Heart left ventricle (tissue), 16 donors: ENCODE measurements around the gene MVB12B. TPM values are rescaled to one million over a fixed set of nuclear protein-coding genes. Genes with fewer than 3 reads are reported as not detected.
A peak's percentile ranks its signal among the peaks of the same experiment; 100 is the strongest.

ENCODE experiments used
- ATAC-seq, 4 donors: fragments of 200-7000 bp; cut with Tn5 transposase; one replicate each; pipeline ENCODE4 v1.9.1; 2020 to 2022; ENCODE audit warnings: moderate library complexity in 4 of 4, mild to moderate bottlenecking in 3 of 4, moderate number of reproducible peaks in 1 of 4
- DNase-seq, 5 donors: peaks; one replicate each; pipeline ENCODE4 v3.0.0-alpha.2; 2020
- H3K27ac ChIP-seq, 12 donors: fragments of 200-600 bp; sonication (generic) in 4 of 12; one replicate each; pipeline versions ENCODE4 v1.5.0 to v1.8.0; 2016 to 2022; ENCODE audit warnings: mild to moderate bottlenecking in 2 of 12
- H3K27me3 ChIP-seq, 9 donors: fragments of 200-600 bp; sonication (generic) in 2 of 9; one replicate each; pipeline versions ENCODE4 v1.5.1 to v1.8.0; 2016 to 2022; ENCODE audit warnings: mild to moderate bottlenecking in 3 of 9
- H3K36me3 ChIP-seq, 9 donors: fragments of 200-600 bp; sonication (generic) in 2 of 9; one replicate each; pipeline versions ENCODE4 v1.5.0 to v1.8.0; 2018 to 2022; ENCODE audit warnings: mild to moderate bottlenecking in 2 of 9
- H3K4me1 ChIP-seq, 12 donors: fragments of 200-600 bp; sonication (generic) in 4 of 12; one replicate each; pipeline versions ENCODE4 v1.5.0 to v1.8.0; 2016 to 2022; ENCODE audit warnings: mild to moderate bottlenecking in 3 of 12
- H3K4me3 ChIP-seq, 12 donors: fragments of 200-600 bp; sonication (generic) in 4 of 12; one replicate each; pipeline versions ENCODE4 v1.5.0 to v1.8.0; 2017 to 2022; ENCODE audit warnings: mild to moderate bottlenecking in 9 of 12, moderate library complexity in 4 of 12
- H3K9me3 ChIP-seq, 12 donors: fragments of 200-600 bp; sonication (generic) in 4 of 12; one replicate each; pipeline versions ENCODE4 v1.5.0 to v1.8.0; 2016 to 2022; ENCODE audit warnings: mild to moderate bottlenecking in 1 of 12
- POLR2A ChIP-seq, 2 donors: fragments of 450-650 bp; IDR thresholded peaks; one replicate each; pipeline ENCODE4 v1.6.1; 2017; ENCODE audit warnings: antibody characterized with exemption in 2 of 2, mild to moderate bottlenecking in 2 of 2, moderate library complexity in 2 of 2
- WGBS, 4 donors: extraction: QIAGEN DNeasy Blood & Tissue Kit in 2 of 4; methylation state at CpG; one replicate each; pipeline versions ENCODE4 v1.1.5 to v1.1.7; 2013 to 2018; 5-methylcytosine and 5-hydroxymethylcytosine counted together
- intact Hi-C, 10 donors: fragments of 100-400 bp; cut with DNase I; formaldehyde crosslinking; loops; one replicate each; pipeline versions ENCODE4 v1.11.1 to v1.14.2; 2022
- polyA plus RNA-seq, 2 donors: library from polyadenylated mRNA; stranded (reverse); fragments of 200-250 nt; gene quantifications; one replicate each; pipeline ENCODE4 v1.2.3, GENCODE V29; 2013
- total RNA-seq, 9 donors: library from RNA; depleted of rRNA in 2 of 9; stranded (reverse); fragments of >200 nt in 2 of 9; fragmentation: NEBNext Ultra II Directional in 3 of 9; extraction: Animal tissue kit (Norgen Biotek cat#: 25700) in 3 of 9; gene quantifications; one replicate each; pipeline versions ENCODE4 v1.1.0 to v1.2.4, GENCODE V29; 2016 to 2023
- TF ChIP-seq, protein P1 (sequence below), 12 donors: fragments of 200-600 bp; sonication (generic) in 4 of 12; IDR thresholded peaks; one replicate each; pipeline versions ENCODE4 v1.5.0 to v1.8.0; 2018 to 2022; ENCODE audit warnings: antibody characterized with exemption in 12 of 12, mild to moderate bottlenecking in 5 of 12
- donor health status: ischemic (EF 13 %, LVEDD 7.1; RV severe dilation, severe dysfunction).
- donor health status: healthy with polysubstance abuse.
- donor health status: DM: no; HTN: yes; CAD: no.
- donor health status: DM: no; HTN: no; CAD: no.
- donor health status: ischemic (EF 25% LVEDD 6.9; RV normal size, moderate dysfunction).
- donor health status: ischemic (EF 25% LVEDD 5.7; RV mildly dilated, moderate dysfunction).
- donor health status: healthy.
- donor health status: DM: yes; HTN: yes; CAD: no.
- donor health status: ischemic (EF 35%, LVEDD 5.7; RV mildly dilated, moderate dysfunction).
- donor health status: nonischemic (EF 11% LVEDD 7.7; RV severe dilation, severe dysfunction).
- donor health status: DM: yes; HTN: yes; CAD: no.
- donor health status: PGD.
- donor health status: ischemic (EF 29% LVEDD 5.4; RV normal size, mild dysfunction).
- donor health status: nonischemic (EF 23%, LVEDD 6.1; RV moderate dilation, normal function).

The MVB12B gene
- total and polyA plus RNA-seq, 11 donors, result 4.9 to 16.2 (median 11.0) TPM

DNA sequence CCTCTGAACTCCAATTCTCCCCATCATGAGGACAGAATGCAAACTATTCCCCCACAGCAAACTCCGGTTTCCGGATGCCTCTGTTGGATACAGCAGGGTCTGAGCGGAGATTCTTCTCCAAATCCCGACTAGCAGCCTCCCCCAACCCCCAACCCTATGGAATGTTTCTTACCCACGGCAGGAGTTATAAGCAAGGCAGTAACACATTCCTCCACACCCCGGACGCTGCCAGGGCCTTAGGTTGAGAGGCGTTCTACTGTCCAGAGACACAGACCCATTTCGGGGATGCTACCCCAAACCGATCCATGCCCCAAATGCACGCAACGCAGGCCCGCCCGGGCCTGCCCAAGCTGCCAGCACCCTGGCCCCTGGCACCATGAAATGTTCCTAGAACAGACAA is 201.5 kb downstream of the MVB12B start:
- Histone ChIP-seq H3K36me3 (no peaks in the 10 kb centered on the region), H3K9me3 (no peaks in the 10 kb centered on the region), H3K4me1 (peaks cover 0 to 45% (median 6%) of the 10 kb centered on the region in 12 donors), H3K27me3 (peaks cover 0 to 32% (median 5%) of the 10 kb centered on the region in 9 donors), H3K4me3 (no peak overlapping the region), H3K27ac (no peak overlapping the region)
- DNase-seq (no peak), ATAC-seq (no peak)
- whole genome bisulfite sequencing, 4 donors, result 90 to 92% (median 90%) methylated on average over 14 of the region's 14 CpGs
- no peak for TF ChIP-seq POLR2A (IDR thresholded peaks at IDR 0.05)
- TF ChIP-seq, protein P1, sequence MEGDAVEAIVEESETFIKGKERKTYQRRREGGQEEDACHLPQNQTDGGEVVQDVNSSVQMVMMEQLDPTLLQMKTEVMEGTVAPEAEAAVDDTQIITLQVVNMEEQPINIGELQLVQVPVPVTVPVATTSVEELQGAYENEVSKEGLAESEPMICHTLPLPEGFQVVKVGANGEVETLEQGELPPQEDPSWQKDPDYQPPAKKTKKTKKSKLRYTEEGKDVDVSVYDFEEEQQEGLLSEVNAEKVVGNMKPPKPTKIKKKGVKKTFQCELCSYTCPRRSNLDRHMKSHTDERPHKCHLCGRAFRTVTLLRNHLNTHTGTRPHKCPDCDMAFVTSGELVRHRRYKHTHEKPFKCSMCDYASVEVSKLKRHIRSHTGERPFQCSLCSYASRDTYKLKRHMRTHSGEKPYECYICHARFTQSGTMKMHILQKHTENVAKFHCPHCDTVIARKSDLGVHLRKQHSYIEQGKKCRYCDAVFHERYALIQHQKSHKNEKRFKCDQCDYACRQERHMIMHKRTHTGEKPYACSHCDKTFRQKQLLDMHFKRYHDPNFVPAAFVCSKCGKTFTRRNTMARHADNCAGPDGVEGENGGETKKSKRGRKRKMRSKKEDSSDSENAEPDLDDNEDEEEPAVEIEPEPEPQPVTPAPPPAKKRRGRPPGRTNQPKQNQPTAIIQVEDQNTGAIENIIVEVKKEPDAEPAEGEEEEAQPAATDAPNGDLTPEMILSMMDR (IDR thresholded peaks at IDR 0.05), result no peak
- intact Hi-C loops, result no loop called here

DNA sequence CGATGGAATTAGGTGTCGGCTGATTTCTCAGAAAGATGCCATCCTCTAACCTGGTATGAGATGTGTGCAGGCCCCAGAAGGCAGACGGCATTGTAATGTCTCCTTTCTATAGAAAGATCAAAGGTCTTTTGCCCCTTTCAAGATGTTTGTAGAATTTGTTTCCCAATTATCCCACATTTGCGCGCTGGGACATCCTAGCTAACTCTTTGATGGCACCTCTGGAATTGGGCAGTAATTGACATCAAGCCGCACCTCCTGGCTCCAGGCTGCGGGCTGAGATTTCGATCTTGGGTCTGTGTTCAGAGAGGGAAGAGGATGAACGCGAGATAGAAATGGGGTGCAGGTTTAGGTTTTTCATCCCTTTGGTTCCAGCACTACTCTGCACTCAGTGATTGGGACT is 202.3 kb downstream of the MVB12B start:
- TF ChIP-seq, protein P1 (IDR thresholded peaks at IDR 0.05), result no peak
- TF ChIP-seq POLR2A (IDR thresholded peaks at IDR 0.05), result no peak
- intact Hi-C loops, result no loop called here

DNA sequence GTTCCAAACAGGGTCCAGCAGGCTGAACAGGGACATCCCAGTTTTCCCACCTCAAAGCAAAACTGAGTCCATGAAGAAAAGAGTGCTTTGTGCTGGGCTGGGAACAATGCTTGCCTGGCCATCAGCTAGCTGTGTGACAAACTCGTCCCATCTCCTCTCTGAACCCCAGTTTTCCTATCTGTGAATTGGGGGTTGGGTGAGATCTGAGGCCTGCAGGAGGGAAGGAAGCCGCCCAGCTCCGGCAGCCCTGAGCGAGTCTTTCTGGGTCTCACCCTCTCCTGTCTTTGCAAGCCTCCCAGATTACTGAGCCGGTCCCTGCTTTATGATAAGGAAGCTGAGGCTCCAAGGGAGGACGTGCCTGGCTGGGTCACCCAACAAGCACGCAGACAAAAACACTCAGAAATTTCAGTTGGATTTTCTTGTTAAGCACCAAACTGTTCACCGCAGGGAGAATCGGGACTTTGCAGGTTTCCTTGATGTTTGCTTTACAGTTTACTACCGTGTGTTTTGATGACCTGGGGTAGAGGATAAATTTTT is 204.5 kb downstream of the MVB12B start:
- Histone ChIP-seq H3K4me3 (no peak overlapping the region), H3K4me1 (peaks cover 0 to 36% (median 3%) of the 10 kb centered on the region in 12 donors), H3K9me3 (no peaks in the 10 kb centered on the region), H3K27ac (peak overlapping the region in 5 of 12 donors; percentile 27 to 66 (median 51)), H3K27me3 (peaks cover 0 to 21% (median 0%) of the 10 kb centered on the region in 9 donors), H3K36me3 (no peaks in the 10 kb centered on the region)
- ATAC-seq (no peak), DNase-seq (no peak)
- intact Hi-C loops, result no loop called here
- WGBS, 4 donors, result 58 to 72% (median 61%) methylated on average over 7 to 10 of the region's 10 CpGs
- TF ChIP-seq, protein P1 (IDR thresholded peaks at IDR 0.05), result no peak
- TF ChIP-seq POLR2A (IDR thresholded peaks at IDR 0.05), result no peak

More for the DNA sequence above, 202.3 kb downstream of the MVB12B start:
- Histone ChIP-seq H3K9me3 (no peaks in the 10 kb centered on the region), H3K27ac (no peak overlapping the region), H3K27me3 (peaks cover 0 to 26% (median 5%) of the 10 kb centered on the region in 9 donors), H3K4me3 (no peak overlapping the region), H3K4me1 (peaks cover 0 to 43% (median 3%) of the 10 kb centered on the region in 12 donors), H3K36me3 (no peaks in the 10 kb centered on the region)
- DNase-seq, result no peak
- no peak for ATAC-seq
- 91 to 97% (median 95%) methylated on average over 10 of the region's 10 CpGs for WGBS, 4 donors

DNA sequence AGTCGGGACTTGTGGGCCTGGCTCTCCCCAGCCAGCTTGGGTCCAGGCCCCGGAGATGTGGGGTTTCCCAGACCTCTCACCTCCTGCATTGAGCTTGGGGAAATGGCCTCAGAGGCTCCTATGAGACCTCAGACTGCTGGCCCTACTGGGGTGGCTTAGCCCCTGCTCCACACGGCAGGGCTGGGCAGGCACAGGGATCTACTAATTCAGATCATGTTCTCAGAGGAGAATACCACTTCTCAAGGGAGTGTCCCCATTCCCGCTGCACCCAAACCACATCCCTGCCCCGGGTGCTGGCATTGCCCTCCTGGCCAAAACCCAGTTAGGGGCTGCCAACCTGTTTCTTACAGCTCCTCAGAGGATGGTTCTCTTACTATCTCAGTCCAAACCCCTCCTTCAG is 205.0 kb downstream of the MVB12B start:
- H3K4me3 ChIP-seq, result no peak overlapping the region
- 58 to 67% (median 62%) methylated on average over 5 of the region's 5 CpGs for WGBS, 4 donors
- peak in 2 of 4 donors; percentile 4 to 20 for ATAC-seq
- no peak for DNase-seq
- intact Hi-C loops, result no loop called here
- no peaks in the 10 kb centered on the region for H3K36me3 ChIP-seq
- no peaks in the 10 kb centered on the region for H3K9me3 ChIP-seq
- peaks cover 0 to 19% (median 0%) of the 10 kb centered on the region in 9 donors for H3K27me3 ChIP-seq
- no peak for TF ChIP-seq POLR2A (IDR thresholded peaks at IDR 0.05)
- TF ChIP-seq, protein P1 (IDR thresholded peaks at IDR 0.05), result no peak
- peaks cover 0 to 33% (median 3%) of the 10 kb centered on the region in 12 donors for H3K4me1 ChIP-seq
- peak overlapping the region in 5 of 12 donors; percentile 27 to 66 (median 51) for H3K27ac ChIP-seq
